Neural progenitor cell (in vitro differentiated cells): ENCODE data around the gene SLC5A6. TPM values are rescaled to one million over a fixed set of nuclear protein-coding genes. Genes with fewer than 3 reads are reported as not detected.

ENCODE experiments used
- DNase-seq: peaks from one replicate; pipeline ENCODE4 v3.0.0-alpha.2; 2016; ENCODE audit warnings: low spot score
- H2AFZ ChIP-seq: fragments of 200-600 bp; sonication (generic); replicated peaks from 2 replicates; pipeline ENCODE4 v1.6.1; 2016; ENCODE audit warnings: antibody characterized with exemption
- H3F3A ChIP-seq: fragments of 200-600 bp; sonication (generic); 2 replicates; pipeline ENCODE4 v1.6.1; 2016; ENCODE audit warnings: antibody characterized with exemption, low read depth
- H3K27ac ChIP-seq: fragments of 200-600 bp; sonication (generic); 2 replicates; pipeline ENCODE4 v1.5.1; 2016; ENCODE audit warnings: mild to moderate bottlenecking
- H3K27me3 ChIP-seq: fragments of 200-600 bp; sonication (generic); 2 replicates; pipeline ENCODE4 v1.6.1; 2016; ENCODE audit warnings: mild to moderate bottlenecking, moderate library complexity
- H3K36me3 ChIP-seq: fragments of 200-600 bp; sonication (generic); 2 replicates; pipeline ENCODE4 v1.5.1; 2016
- H3K4me1 ChIP-seq: fragments of 200-600 bp; sonication (generic); 2 replicates; pipeline ENCODE4 v1.6.1; 2016; ENCODE audit warnings: mixed run types
- H3K4me2 ChIP-seq: fragments of 200-600 bp; sonication (generic); 2 replicates; pipeline ENCODE4 v1.6.1; 2016
- H3K4me3 ChIP-seq: fragments of 200-600 bp; sonication (generic); 2 replicates; pipeline ENCODE4 v1.5.1; 2016
- H3K79me2 ChIP-seq: fragments of 200-600 bp; sonication (generic); 2 replicates; pipeline ENCODE4 v1.6.1; 2016; ENCODE audit warnings: low read depth
- H3K9ac ChIP-seq: fragments of 200-600 bp; sonication (generic); 2 replicates; pipeline ENCODE4 v1.6.1; 2016
- H3K9me3 ChIP-seq: fragments of 200-600 bp; sonication (generic); 2 replicates; pipeline ENCODE4 v1.5.1; 2016; ENCODE audit warnings: low read depth
- H4K20me1 ChIP-seq: fragments of 200-600 bp; sonication (generic); 2 replicates; pipeline ENCODE4 v1.6.1; 2016; ENCODE audit warnings: low read depth
- H3K27ac Mint-ChIP-seq: 3 replicates; pipeline ENCODE4 v1.8.0; 2021; ENCODE audit warnings: mixed read lengths
- H3K27me3 Mint-ChIP-seq: 2 replicates; pipeline ENCODE4 v1.8.0; 2022; ENCODE audit warnings: low read depth, mild to moderate bottlenecking, inconsistent platforms, moderate library complexity, mixed read lengths; ENCODE audit not compliant: insufficient read depth
- H3K36me3 Mint-ChIP-seq: 3 replicates; pipeline ENCODE4 v1.8.0; 2021; ENCODE audit warnings: mixed read lengths
- H3K4me1 Mint-ChIP-seq: 3 replicates; pipeline ENCODE4 v1.8.0; 2021; ENCODE audit warnings: mixed read lengths
- H3K4me3 Mint-ChIP-seq: 3 replicates; pipeline ENCODE4 v1.8.0; 2021; ENCODE audit warnings: mild to moderate bottlenecking, moderate library complexity, mixed read lengths
- H3K9me3 Mint-ChIP-seq: 3 replicates; pipeline ENCODE4 v1.8.0; 2020; ENCODE audit warnings: mixed read lengths
- CTCF ChIP-seq: fragments of 200-600 bp; sonication (generic); IDR thresholded peaks from 2 replicates; pipeline ENCODE4 v1.5.1; 2017; ENCODE audit warnings: antibody characterized with exemption, mild to moderate bottlenecking
- EZH2 ChIP-seq: fragments of 200-600 bp; sonication (generic); IDR thresholded peaks from 2 replicates; pipeline ENCODE4 v1.6.1; 2017; ENCODE audit warnings: antibody characterized with exemption, mild to moderate bottlenecking, moderate library complexity
- EZH2phosphoT487 ChIP-seq: fragments of 200-600 bp; sonication (generic); IDR thresholded peaks from 2 replicates; pipeline ENCODE4 v1.6.1; 2017; ENCODE audit warnings: antibody characterized with exemption
- total RNA-seq: library from RNA; depleted of rRNA; stranded (reverse); fragments of >200 nt; gene quantifications from 2 replicates; pipeline ENCODE4 v1.2.3, GENCODE V29; 2015; ENCODE audit warnings: low replicate concordance

SLC5A6 gene
- total RNA-seq, 1 donor from 2014 or later, result 42.8 TPM

GRCh38 chr2:27221166-27221565 is 9.1 kb upstream of the SLC5A6 start:
- Histone ChIP-seq H3K4me1 (peaks cover 7% of the 10 kb centered on the region), H3K4me3 (no peak overlapping the region), H2AFZ (no peak overlapping the region), H3K27me3 (no peaks in the 10 kb centered on the region), H3K9ac (no peak overlapping the region), H3K27ac (no peak overlapping the region), H3K4me2 (no peak overlapping the region), H4K20me1 (no peaks in the 10 kb centered on the region), H3K36me3 (peaks cover 5% of the 10 kb centered on the region), H3F3A (peaks cover 8% of the 10 kb centered on the region), H3K79me2 (peaks cover 33% of the 10 kb centered on the region), H3K9me3 (no peaks in the 10 kb centered on the region)
- H3K27me3 Mint-ChIP-seq, result peaks cover 9% of the 10 kb centered on the region
- DNase-seq, result no peak
- H3K36me3 Mint-ChIP-seq, result peaks cover 43% of the 10 kb centered on the region
- TF ChIP-seq EZH2phosphoT487 (no peak), CTCF (no peak), EZH2 (no peak)
- H3K27ac Mint-ChIP-seq, result no peak overlapping the region
- H3K4me3 Mint-ChIP-seq, result no peak overlapping the region
- no peaks in the 10 kb centered on the region for H3K9me3 Mint-ChIP-seq
- peaks cover 22% of the 10 kb centered on the region for H3K4me1 Mint-ChIP-seq

GRCh38 chr2:27220091-27220490 is 8.0 kb upstream of the SLC5A6 start:
- Histone ChIP-seq H3K36me3 (peaks cover 5% of the 10 kb centered on the region), H2AFZ (no peak overlapping the region), H3K4me3 (no peak overlapping the region), H4K20me1 (no peaks in the 10 kb centered on the region), H3K27ac (no peak overlapping the region), H3K9me3 (no peaks in the 10 kb centered on the region), H3K9ac (no peak overlapping the region), H3K27me3 (no peaks in the 10 kb centered on the region), H3K4me2 (no peak overlapping the region), H3F3A (peaks cover 17% of the 10 kb centered on the region), H3K4me1 (peaks cover 7% of the 10 kb centered on the region), H3K79me2 (peaks cover 33% of the 10 kb centered on the region)
- TF ChIP-seq EZH2 (no peak), CTCF (no peak), EZH2phosphoT487 (no peak)
- Mint-ChIP-seq H3K9me3 (no peaks in the 10 kb centered on the region), H3K27ac (no peak overlapping the region), H3K27me3 (peaks cover 9% of the 10 kb centered on the region), H3K4me3 (no peak overlapping the region), H3K4me1 (peaks cover 22% of the 10 kb centered on the region), H3K36me3 (peaks cover 43% of the 10 kb centered on the region)
- no peak for DNase-seq

- no peaks in the 10 kb centered on the region for H3K27me3 ChIP-seq
- Mint-ChIP-seq H3K4me1 (peaks cover 22% of the 10 kb centered on the region), H3K27ac (no peak overlapping the region), H3K4me3 (no peak overlapping the region), H3K36me3 (peaks cover 36% of the 10 kb centered on the region), H3K9me3 (no peaks in the 10 kb centered on the region), H3K27me3 (peaks cover 9% of the 10 kb centered on the region)
- peaks cover 7% of the 10 kb centered on the region for H3K4me1 ChIP-seq
- no peaks in the 10 kb centered on the region for H3K9me3 ChIP-seq
- H3F3A ChIP-seq, result peaks cover 20% of the 10 kb centered on the region
- H3K27ac ChIP-seq, result no peak overlapping the region
- H3K9ac ChIP-seq, result no peak overlapping the region
- H3K4me3 ChIP-seq, result no peak overlapping the region
- DNase-seq, result no peak
- H4K20me1 ChIP-seq, result no peaks in the 10 kb centered on the region
- no peak overlapping the region for H3K4me2 ChIP-seq
- H3K36me3 ChIP-seq, result peaks cover 5% of the 10 kb centered on the region
- TF ChIP-seq CTCF (no peak), EZH2phosphoT487 (no peak), EZH2 (no peak)
- no peak overlapping the region for H2AFZ ChIP-seq
- peaks cover 38% of the 10 kb centered on the region for H3K79me2 ChIP-seq
These were observed 7.0 kb upstream of the SLC5A6 start for GRCh38 chr2:27219091-27219490.
